Adipocyte (in vitro differentiated cells): Measurements from ENCODE around the gene SYCE1L.
"Not testable (repeated sequence)": the region's sequence is repeated elsewhere in the genome, so short reads cannot be mapped to it uniquely, and the experiment has no call there.

Source experiments
- DNase-seq: peaks from one replicate; pipeline ENCODE4 v3.0.0-alpha.2; 2015; ENCODE audit warnings: low read depth
- H3K27me3 ChIP-seq: replicated peaks from 2 replicates; pipeline ENCODE4 v1.7.0; 2013; ENCODE audit warnings: mild to moderate bottlenecking, low read length, moderate library complexity; ENCODE audit not compliant: control insufficient read depth, insufficient read depth
- H3K36me3 ChIP-seq: 2 replicates; pipeline ENCODE4 v1.7.0; 2013; ENCODE audit warnings: low read length, mild to moderate bottlenecking, moderate library complexity; ENCODE audit not compliant: control insufficient read depth, insufficient read depth, severe bottlenecking
- H3K4me1 ChIP-seq: 2 replicates; pipeline ENCODE4 v1.7.0; 2013; ENCODE audit warnings: mild to moderate bottlenecking, low read length, moderate library complexity; ENCODE audit not compliant: control insufficient read depth, insufficient read depth
- H3K4me3 ChIP-seq: 2 replicates; pipeline ENCODE4 v1.7.0; 2013; ENCODE audit warnings: mild to moderate bottlenecking, low read length, moderate library complexity
- H3K9ac ChIP-seq: 2 replicates; pipeline ENCODE4 v1.7.0; 2013; ENCODE audit warnings: mild to moderate bottlenecking, low read length, moderate library complexity
- H3K9me3 ChIP-seq: 2 replicates; pipeline ENCODE4 v1.7.0; 2013; ENCODE audit warnings: mild to moderate bottlenecking, low read length, moderate library complexity; ENCODE audit not compliant: control insufficient read depth

SYCE1L gene

GRCh38 chr16:77183137-77183536 is 16.1 kb upstream of the SYCE1L start:
- Histone ChIP-seq H3K27me3 (no peaks in the 10 kb centered on the region), H3K4me1 (no peaks in the 10 kb centered on the region)
- no peak for DNase-seq

GRCh38 chr16:77186298-77186697 is 12.9 kb upstream of the SYCE1L start:
- DNase-seq, H3K4me3 ChIP-seq, H3K4me1 ChIP-seq, H3K9me3 ChIP-seq, H3K36me3 ChIP-seq, H3K27me3 ChIP-seq, H3K9ac ChIP-seq: not testable (repeated sequence)

More at GRCh38 chr16:77183137-77183536, 16.1 kb upstream of the SYCE1L start:
- H3K9ac ChIP-seq: no peak overlapping the region
- no peak overlapping the region for H3K4me3 ChIP-seq
- H3K9me3 ChIP-seq: no peaks in the 10 kb centered on the region
- no peaks in the 10 kb centered on the region for H3K36me3 ChIP-seq

GRCh38 chr16:77190190-77190477 is 9.1 kb upstream of the SYCE1L start:
- H3K27me3 ChIP-seq: no peaks in the 10 kb centered on the region
- no peaks in the 10 kb centered on the region for H3K9me3 ChIP-seq
- peak overlapping the region; percentile 95 for H3K4me3 ChIP-seq
- peak; percentile 7 for DNase-seq
- H3K4me1 ChIP-seq: peaks cover 13% of the 10 kb centered on the region
- H3K9ac ChIP-seq: peak overlapping the region; percentile 92
- H3K36me3 ChIP-seq: peaks cover 12% of the 10 kb centered on the region

GRCh38 chr16:77190478-77191258 is 8.5 kb upstream of the SYCE1L start, which contains the start of gene MON1B:
MON1B (plus strand) TSS chr16:77191190; CDS start chr16:77191486, 296 bp downstream.
- no peaks in the 10 kb centered on the region for H3K9me3 ChIP-seq
- peak within 1 kb of the TSS; percentile 92 for H3K9ac ChIP-seq
- peaks cover 13% of the 10 kb centered on the region for H3K4me1 ChIP-seq
- H3K36me3 ChIP-seq: peaks cover 17% of the 10 kb centered on the region
- peak within 1 kb of the TSS; percentile 95 for H3K4me3 ChIP-seq
- no peaks in the 10 kb centered on the region for H3K27me3 ChIP-seq
- DNase-seq: peak; percentile 99

- peak overlapping the region; percentile 95 for H3K4me3 ChIP-seq
- peaks cover 13% of the 10 kb centered on the region for H3K4me1 ChIP-seq
- H3K27me3 ChIP-seq: no peaks in the 10 kb centered on the region
- H3K36me3 ChIP-seq: peaks cover 21% of the 10 kb centered on the region
- peak overlapping the region; percentile 92 for H3K9ac ChIP-seq
- DNase-seq: no peak
- no peaks in the 10 kb centered on the region for H3K9me3 ChIP-seq
Observed at GRCh38 chr16:77191259-77191969, 7.8 kb upstream of the SYCE1L start.

- Histone ChIP-seq H3K4me3 (no peak overlapping the region), H3K36me3 (peaks cover 37% of the 10 kb centered on the region), H3K4me1 (peaks cover 13% of the 10 kb centered on the region), H3K9ac (no peak overlapping the region), H3K9me3 (no peaks in the 10 kb centered on the region), H3K27me3 (no peaks in the 10 kb centered on the region)
- no peak for DNase-seq
Observed at GRCh38 chr16:77193377-77193776, 5.8 kb upstream of the SYCE1L start.

- H3K9ac ChIP-seq: no peak overlapping the region
- no peaks in the 10 kb centered on the region for H3K27me3 ChIP-seq
- peaks cover 49% of the 10 kb centered on the region for H3K36me3 ChIP-seq
- no peak for DNase-seq
- no peak overlapping the region for H3K4me3 ChIP-seq
- H3K4me1 ChIP-seq: peaks cover 13% of the 10 kb centered on the region
- no peaks in the 10 kb centered on the region for H3K9me3 ChIP-seq
Observed at GRCh38 chr16:77194295-77195231, 4.6 kb upstream of the SYCE1L start.

- Histone ChIP-seq H3K4me1 (peaks cover 13% of the 10 kb centered on the region), H3K9me3 (no peaks in the 10 kb centered on the region), H3K9ac (no peak overlapping the region), H3K27me3 (no peaks in the 10 kb centered on the region), H3K4me3 (no peak overlapping the region), H3K36me3 (peaks cover 51% of the 10 kb centered on the region)
- no peak for DNase-seq
Observed at GRCh38 chr16:77195411-77195810, 3.8 kb upstream of the SYCE1L start.

- Histone ChIP-seq H3K9me3 (no peaks in the 10 kb centered on the region), H3K9ac (no peak overlapping the region), H3K27me3 (no peaks in the 10 kb centered on the region), H3K4me3 (no peak overlapping the region), H3K36me3 (peaks cover 58% of the 10 kb centered on the region), H3K4me1 (peaks cover under 1% of the 10 kb centered on the region)
- no peak for DNase-seq
Observed at GRCh38 chr16:77197747-77198146, 1.5 kb upstream of the SYCE1L start.

GRCh38 chr16:77206533-77206932 is 7.3 kb downstream of the SYCE1L start:
- DNase-seq: no peak
- Histone ChIP-seq H3K36me3 (no peaks in the 10 kb centered on the region), H3K9ac (no peak overlapping the region), H3K4me1 (no peaks in the 10 kb centered on the region), H3K4me3 (no peak overlapping the region), H3K27me3 (peaks cover 5% of the 10 kb centered on the region), H3K9me3 (no peaks in the 10 kb centered on the region)

- Histone ChIP-seq H3K9me3 (no peaks in the 10 kb centered on the region), H3K36me3 (no peaks in the 10 kb centered on the region), H3K9ac (no peak overlapping the region), H3K4me1 (no peaks in the 10 kb centered on the region), H3K27me3 (peaks cover 10% of the 10 kb centered on the region), H3K4me3 (no peak overlapping the region)
- no peak for DNase-seq
Observed at GRCh38 chr16:77207030-77207429, 7.8 kb downstream of the SYCE1L start.
